HCT116 (cell line): ENCODE results near the gene TBRG4.

Experiments used
- POLR2A ChIP-seq: IDR thresholded peaks from 2 replicates; pipeline ENCODE4 v1.7.0; 2011; ENCODE audit warnings: borderline replicate concordance; ENCODE audit not compliant: insufficient read depth, insufficient read length; ENCODE audit errors: extremely low read depth
- POLR2AphosphoS5 ChIP-seq: IDR thresholded peaks from 2 replicates; pipeline ENCODE4 v1.6.1; 2011; ENCODE audit warnings: mild to moderate bottlenecking, low read depth, low read length, moderate library complexity
- TCF7L2 ChIP-seq: IDR thresholded peaks from 2 replicates; pipeline ENCODE4 v1.7.0; 2011; ENCODE audit warnings: borderline replicate concordance, inconsistent platforms; ENCODE audit not compliant: insufficient read depth, insufficient read length; ENCODE audit errors: extremely low read depth
- ZFX ChIP-seq: fragments of 450-650 bp; IDR thresholded peaks from 2 replicates; pipeline ENCODE4 v1.6.1; 2017
- ZNF274 ChIP-seq: fragments of 200-500 bp; sonication (Bioruptor generic); IDR thresholded peaks from 2 replicates; pipeline ENCODE4 v1.6.1; 2014; ENCODE audit warnings: mild to moderate bottlenecking, low read depth, low read length, inconsistent platforms
- TF ChIP-seq, protein P1 (sequence below), 3 experiments: fragments of 200-600 bp in 1 of 3; sonication (generic) in 1 of 3; IDR thresholded peaks in 2 of 3; conservative IDR thresholded peaks in 1 of 3; 2 replicates each; pipeline ENCODE4 v1.5.1; 2012 to 2017; ENCODE audit warnings: low read depth in 2 of 3, low read length in 2 of 3, antibody characterized with exemption in 1 of 3, borderline replicate concordance in 1 of 3, control low read depth in 1 of 3, mild to moderate bottlenecking in 1 of 3, mixed read lengths in 1 of 3, mixed run types in 1 of 3, moderate library complexity in 1 of 3; ENCODE audit not compliant: insufficient read depth in 1 of 3
- TF ChIP-seq, protein P2 (sequence below): IDR thresholded peaks from 2 replicates; pipeline ENCODE4 v1.6.1; 2012; ENCODE audit warnings: low read depth

DNA sequence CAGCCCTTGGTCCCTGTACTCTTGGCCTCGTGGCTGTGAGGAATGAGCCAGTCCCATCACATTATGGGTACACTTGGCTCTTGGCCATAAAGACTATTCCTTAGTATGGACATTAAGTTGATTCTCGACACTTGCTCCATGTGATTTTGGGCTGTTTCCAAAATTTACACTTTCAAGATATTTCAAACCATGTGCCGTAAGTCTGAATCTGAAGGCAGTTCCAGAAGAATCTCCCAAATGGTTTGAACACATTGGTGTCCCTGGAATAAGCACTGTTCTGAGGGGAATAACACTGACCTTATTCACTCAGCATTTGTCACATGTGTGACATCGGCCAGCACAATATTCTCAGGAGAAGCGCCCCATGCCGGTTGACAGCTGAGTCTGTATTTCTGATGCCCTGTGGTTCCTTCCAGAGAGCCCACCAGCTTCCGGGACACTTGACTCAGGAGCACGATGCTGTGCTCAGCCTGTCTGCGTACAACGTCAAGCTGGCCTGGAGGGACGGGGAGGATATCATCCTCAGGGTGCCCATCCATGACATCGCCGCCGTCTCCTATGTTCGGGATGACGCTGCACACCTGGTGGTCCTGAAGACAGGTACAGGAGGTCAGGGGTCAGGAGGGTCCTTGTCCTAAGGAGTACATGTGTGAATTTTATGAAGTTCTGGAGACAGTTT, 47.3 kb downstream of the TBRG4 start:
- no peak for TF ChIP-seq ZNF274
- TF ChIP-seq TCF7L2 = no peak
- TF ChIP-seq POLR2A = no peak
- TF ChIP-seq, protein P1, sequence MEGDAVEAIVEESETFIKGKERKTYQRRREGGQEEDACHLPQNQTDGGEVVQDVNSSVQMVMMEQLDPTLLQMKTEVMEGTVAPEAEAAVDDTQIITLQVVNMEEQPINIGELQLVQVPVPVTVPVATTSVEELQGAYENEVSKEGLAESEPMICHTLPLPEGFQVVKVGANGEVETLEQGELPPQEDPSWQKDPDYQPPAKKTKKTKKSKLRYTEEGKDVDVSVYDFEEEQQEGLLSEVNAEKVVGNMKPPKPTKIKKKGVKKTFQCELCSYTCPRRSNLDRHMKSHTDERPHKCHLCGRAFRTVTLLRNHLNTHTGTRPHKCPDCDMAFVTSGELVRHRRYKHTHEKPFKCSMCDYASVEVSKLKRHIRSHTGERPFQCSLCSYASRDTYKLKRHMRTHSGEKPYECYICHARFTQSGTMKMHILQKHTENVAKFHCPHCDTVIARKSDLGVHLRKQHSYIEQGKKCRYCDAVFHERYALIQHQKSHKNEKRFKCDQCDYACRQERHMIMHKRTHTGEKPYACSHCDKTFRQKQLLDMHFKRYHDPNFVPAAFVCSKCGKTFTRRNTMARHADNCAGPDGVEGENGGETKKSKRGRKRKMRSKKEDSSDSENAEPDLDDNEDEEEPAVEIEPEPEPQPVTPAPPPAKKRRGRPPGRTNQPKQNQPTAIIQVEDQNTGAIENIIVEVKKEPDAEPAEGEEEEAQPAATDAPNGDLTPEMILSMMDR (IDR thresholded peaks at IDR 0.05 in 2 of 3, conservative IDR thresholded peaks at IDR 0.05 in 1 of 3; ENCODE audit: borderline replicate concordance in 1 of 3, insufficient read depth in 1 of 3, low read depth in 2 of 3, low read length in 2 of 3) = no peak
- TF ChIP-seq, protein P2, sequence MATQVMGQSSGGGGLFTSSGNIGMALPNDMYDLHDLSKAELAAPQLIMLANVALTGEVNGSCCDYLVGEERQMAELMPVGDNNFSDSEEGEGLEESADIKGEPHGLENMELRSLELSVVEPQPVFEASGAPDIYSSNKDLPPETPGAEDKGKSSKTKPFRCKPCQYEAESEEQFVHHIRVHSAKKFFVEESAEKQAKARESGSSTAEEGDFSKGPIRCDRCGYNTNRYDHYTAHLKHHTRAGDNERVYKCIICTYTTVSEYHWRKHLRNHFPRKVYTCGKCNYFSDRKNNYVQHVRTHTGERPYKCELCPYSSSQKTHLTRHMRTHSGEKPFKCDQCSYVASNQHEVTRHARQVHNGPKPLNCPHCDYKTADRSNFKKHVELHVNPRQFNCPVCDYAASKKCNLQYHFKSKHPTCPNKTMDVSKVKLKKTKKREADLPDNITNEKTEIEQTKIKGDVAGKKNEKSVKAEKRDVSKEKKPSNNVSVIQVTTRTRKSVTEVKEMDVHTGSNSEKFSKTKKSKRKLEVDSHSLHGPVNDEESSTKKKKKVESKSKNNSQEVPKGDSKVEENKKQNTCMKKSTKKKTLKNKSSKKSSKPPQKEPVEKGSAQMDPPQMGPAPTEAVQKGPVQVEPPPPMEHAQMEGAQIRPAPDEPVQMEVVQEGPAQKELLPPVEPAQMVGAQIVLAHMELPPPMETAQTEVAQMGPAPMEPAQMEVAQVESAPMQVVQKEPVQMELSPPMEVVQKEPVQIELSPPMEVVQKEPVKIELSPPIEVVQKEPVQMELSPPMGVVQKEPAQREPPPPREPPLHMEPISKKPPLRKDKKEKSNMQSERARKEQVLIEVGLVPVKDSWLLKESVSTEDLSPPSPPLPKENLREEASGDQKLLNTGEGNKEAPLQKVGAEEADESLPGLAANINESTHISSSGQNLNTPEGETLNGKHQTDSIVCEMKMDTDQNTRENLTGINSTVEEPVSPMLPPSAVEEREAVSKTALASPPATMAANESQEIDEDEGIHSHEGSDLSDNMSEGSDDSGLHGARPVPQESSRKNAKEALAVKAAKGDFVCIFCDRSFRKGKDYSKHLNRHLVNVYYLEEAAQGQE = no peak
- TF ChIP-seq ZFX = no peak
- no peak for TF ChIP-seq POLR2AphosphoS5
